ENCODE measurements around the gene FRMD4A. TPM values are rescaled to one million over a fixed set of nuclear protein-coding genes. Genes with fewer than 3 reads are reported as not detected.
A peak's percentile ranks its signal among the peaks of the same experiment; 100 is the strongest.

FRMD4A gene
- total and polyA plus RNA-seq, 7 donors = 2.9 to 9.1 (median 6.2) TPM

DNA sequence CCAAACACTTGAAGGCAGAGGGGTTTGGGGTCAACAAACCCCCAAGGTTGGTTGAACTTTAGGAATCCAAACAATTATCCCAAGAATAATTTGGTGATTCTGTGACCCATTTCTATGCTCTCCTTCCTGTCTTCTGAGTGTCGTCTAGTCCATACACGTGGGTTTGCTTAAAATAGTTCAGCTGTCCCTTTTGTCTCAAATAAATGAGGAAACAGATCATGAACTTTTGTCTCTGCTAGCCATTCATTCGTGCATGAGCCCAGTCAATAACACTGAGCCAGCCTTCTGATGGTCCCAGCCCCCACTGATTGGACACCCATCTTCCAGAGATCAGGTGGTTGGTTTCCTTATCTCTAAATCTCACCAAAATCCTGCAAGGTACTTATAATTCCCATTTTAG, 488.6 kb downstream of the FRMD4A start:
- Histone ChIP-seq H3K27ac (no peak overlapping the region), H3K4me1 (no peaks in the 10 kb centered on the region), H3K9me3 (no peaks in the 10 kb centered on the region), H3K4me3 (no peak overlapping the region), H3K36me3 (ENCODE audit: insufficient read depth in 1 of 2, low read depth in 1 of 2) (no peaks in the 10 kb centered on the region), H3K27me3 (ENCODE audit: insufficient read depth in 3 of 3, low read length in 2 of 3) (no peaks in the 10 kb centered on the region)
- DNase-seq = no peak
- intact Hi-C loops (cut with DNase I) = no loop called here
- no peak for ATAC-seq
- 47 to 50% (median 47%) methylated on average over 3 of the region's 3 CpGs for WGBS, 3 donors
- TF ChIP-seq, protein P1, sequence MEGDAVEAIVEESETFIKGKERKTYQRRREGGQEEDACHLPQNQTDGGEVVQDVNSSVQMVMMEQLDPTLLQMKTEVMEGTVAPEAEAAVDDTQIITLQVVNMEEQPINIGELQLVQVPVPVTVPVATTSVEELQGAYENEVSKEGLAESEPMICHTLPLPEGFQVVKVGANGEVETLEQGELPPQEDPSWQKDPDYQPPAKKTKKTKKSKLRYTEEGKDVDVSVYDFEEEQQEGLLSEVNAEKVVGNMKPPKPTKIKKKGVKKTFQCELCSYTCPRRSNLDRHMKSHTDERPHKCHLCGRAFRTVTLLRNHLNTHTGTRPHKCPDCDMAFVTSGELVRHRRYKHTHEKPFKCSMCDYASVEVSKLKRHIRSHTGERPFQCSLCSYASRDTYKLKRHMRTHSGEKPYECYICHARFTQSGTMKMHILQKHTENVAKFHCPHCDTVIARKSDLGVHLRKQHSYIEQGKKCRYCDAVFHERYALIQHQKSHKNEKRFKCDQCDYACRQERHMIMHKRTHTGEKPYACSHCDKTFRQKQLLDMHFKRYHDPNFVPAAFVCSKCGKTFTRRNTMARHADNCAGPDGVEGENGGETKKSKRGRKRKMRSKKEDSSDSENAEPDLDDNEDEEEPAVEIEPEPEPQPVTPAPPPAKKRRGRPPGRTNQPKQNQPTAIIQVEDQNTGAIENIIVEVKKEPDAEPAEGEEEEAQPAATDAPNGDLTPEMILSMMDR (IDR thresholded peaks at IDR 0.05) = no peak

- DNase-seq (no peak), ATAC-seq (no peak)
- TF ChIP-seq, protein P1 (IDR thresholded peaks at IDR 0.05) = no peak
- H3K27ac ChIP-seq = peak overlapping the region; percentile 39
- H3K36me3 ChIP-seq (ENCODE audit: insufficient read depth in 1 of 2, low read depth in 1 of 2) = no peaks in the 10 kb centered on the region
- intact Hi-C loops (cut with DNase I) = no loop called here
- H3K9me3 ChIP-seq = no peaks in the 10 kb centered on the region
- H3K4me3 ChIP-seq = no peak overlapping the region
- no peaks in the 10 kb centered on the region for H3K27me3 ChIP-seq (ENCODE audit: insufficient read depth in 3 of 3, low read length in 2 of 3)
- peaks cover 3% of the 10 kb centered on the region for H3K4me1 ChIP-seq
- 67 to 79% (median 72%) methylated on average over 3 of the region's 3 CpGs for WGBS, 3 donors
Measured at GRCh38 chr10:13840036-13840435, 490.7 kb downstream of the FRMD4A start.

DNA sequence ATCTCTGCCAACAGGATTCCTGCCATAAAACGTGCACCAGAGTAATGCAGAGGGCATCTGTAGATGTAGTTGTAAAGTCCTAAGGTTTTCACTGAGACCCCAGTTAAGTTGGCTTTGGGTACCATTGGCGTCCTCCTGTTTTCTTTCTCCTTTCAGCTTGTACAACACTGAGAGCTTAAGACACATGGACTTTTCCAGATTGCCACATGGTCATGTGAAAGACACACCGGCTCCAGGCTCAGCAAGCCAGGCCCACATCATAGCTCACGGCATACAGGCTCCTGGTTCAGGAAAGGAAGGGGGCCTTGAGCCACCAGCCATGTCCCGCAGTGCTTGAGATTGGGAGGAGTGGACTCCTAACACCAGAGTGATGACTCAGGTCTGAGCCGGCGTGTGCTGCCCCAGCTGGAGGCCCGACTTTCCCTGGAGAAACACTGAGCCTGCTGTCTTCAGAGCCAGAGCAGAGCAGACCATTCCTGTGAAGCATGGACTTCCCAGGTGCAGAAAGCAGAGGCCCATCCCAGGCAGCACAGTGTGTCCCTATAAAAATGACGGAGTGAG, 491.2 kb downstream of the FRMD4A start:
- no peaks in the 10 kb centered on the region for H3K9me3 ChIP-seq
- DNase-seq (peak; percentile 41 to 67), ATAC-seq (peak in 3 of 4 donors; percentile 62 to 70 (median 68))
- WGBS, 3 donors = 53 to 70% (median 54%) methylated on average over 9 of the region's 9 CpGs
- H3K4me3 ChIP-seq = no peak overlapping the region
- no peaks in the 10 kb centered on the region for H3K27me3 ChIP-seq (ENCODE audit: insufficient read depth in 3 of 3, low read length in 2 of 3)
- no peaks in the 10 kb centered on the region for H3K36me3 ChIP-seq (ENCODE audit: insufficient read depth in 1 of 2, low read depth in 1 of 2)
- peaks cover 8% of the 10 kb centered on the region for H3K4me1 ChIP-seq
- H3K27ac ChIP-seq = peak overlapping the region; percentile 39
- intact Hi-C loops (cut with DNase I) = no loop called here
- TF ChIP-seq, protein P1 (IDR thresholded peaks at IDR 0.05) = no peak

- intact Hi-C loops (cut with DNase I) = no loop called here
- no peaks in the 10 kb centered on the region for H3K27me3 ChIP-seq (ENCODE audit: insufficient read depth in 3 of 3, low read length in 2 of 3)
- H3K4me3 ChIP-seq = no peak overlapping the region
- TF ChIP-seq, protein P1 (IDR thresholded peaks at IDR 0.05) = no peak
- DNase-seq (no peak), ATAC-seq (no peak)
- no peaks in the 10 kb centered on the region for H3K9me3 ChIP-seq
- H3K27ac ChIP-seq = peak overlapping the region; percentile 39
- peaks cover 13% of the 10 kb centered on the region for H3K4me1 ChIP-seq
- no peaks in the 10 kb centered on the region for H3K36me3 ChIP-seq (ENCODE audit: insufficient read depth in 1 of 2, low read depth in 1 of 2)
Measured at GRCh38 chr10:13839030-13839429, 491.7 kb downstream of the FRMD4A start.

- WGBS, 3 donors = 90 to 96% (median 95%) methylated on average over 3 of the region's 3 CpGs
- no peak for ATAC-seq
- H3K27me3 ChIP-seq (ENCODE audit: insufficient read depth in 3 of 3, low read length in 2 of 3) = peaks cover 0 to 2% (median 0%) of the 10 kb centered on the region in 3 donors
- TF ChIP-seq, protein P1 (IDR thresholded peaks at IDR 0.05) = no peak
- H3K36me3 ChIP-seq (ENCODE audit: insufficient read depth in 1 of 2, low read depth in 1 of 2) = no peaks in the 10 kb centered on the region
- no peak overlapping the region for H3K4me3 ChIP-seq
- H3K9me3 ChIP-seq = no peaks in the 10 kb centered on the region
- intact Hi-C loops (cut with DNase I) = no loop called here
- peak overlapping the region; percentile 0 for H3K27ac ChIP-seq
- H3K4me1 ChIP-seq = peaks cover 15% of the 10 kb centered on the region
- DNase-seq = no peak
Measured at GRCh38 chr10:13837966-13838365, 492.8 kb downstream of the FRMD4A start.

Data from psoas muscle (tissue), 8 donors.